Right lobe of liver (tissue), 4 donors: Measurements from ENCODE around the gene FMC1.
A peak's percentile ranks its signal among the peaks of the same experiment; 100 is the strongest.

Source experiments
- POLR2A ChIP-seq: fragments of 450-650 bp; IDR thresholded peaks from one replicate; pipeline ENCODE4 v1.6.1; 2017; ENCODE audit warnings: antibody characterized with exemption, mild to moderate bottlenecking
- TF ChIP-seq, protein P1 (sequence below), 4 donors: fragments of 200-600 bp in 3 of 4; fragments of 450-650 bp in 1 of 4; IDR thresholded peaks; one replicate each; pipeline versions ENCODE4 v1.5.1 to v1.8.0; 2016 to 2022; ENCODE audit warnings: antibody characterized with exemption in 4 of 4, mild to moderate bottlenecking in 2 of 4
- donor health status: DM: no; HTN: no; CAD: no.
- donor health status: DM: no; HTN: no; CAD: no.
- donor health status: DM: no; HTN: yes; CAD: no.

DNA sequence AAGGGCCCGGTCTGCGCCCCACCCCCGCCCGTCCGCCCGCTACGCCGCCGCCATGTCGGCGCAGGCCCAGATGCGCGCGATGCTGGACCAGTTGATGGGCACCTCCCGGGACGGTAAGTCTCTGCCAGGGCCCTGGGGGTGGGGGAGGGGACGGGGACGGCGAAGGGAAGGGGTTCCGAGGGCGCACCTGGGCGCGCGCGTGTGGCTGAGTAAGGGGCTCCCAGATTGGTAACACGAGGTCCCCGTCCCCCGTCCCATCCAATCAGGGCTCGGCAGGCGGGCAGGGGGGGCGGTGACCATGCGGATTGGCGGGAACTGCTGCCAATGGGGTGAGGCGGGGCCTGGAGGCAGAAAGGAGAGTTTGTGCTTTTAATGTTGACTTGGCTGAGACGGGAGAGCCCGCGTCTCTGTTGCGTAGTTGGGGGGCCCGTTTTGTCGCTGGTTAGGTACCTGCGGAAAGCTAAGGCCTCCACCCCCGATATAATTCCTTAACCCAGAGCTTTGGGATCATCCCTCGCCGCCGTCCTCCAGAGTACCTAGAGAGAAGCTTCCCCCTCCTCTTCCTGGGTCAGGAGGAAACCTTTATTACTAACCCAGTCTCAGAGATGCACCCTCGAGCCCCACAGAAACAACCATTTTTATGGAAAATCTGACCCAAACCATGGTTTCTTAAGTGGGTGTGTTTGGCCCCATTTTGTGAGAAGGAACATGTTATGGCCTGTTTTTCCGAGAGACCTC lies 19.2 kb downstream of the FMC1 start:
- TF ChIP-seq, protein P1, sequence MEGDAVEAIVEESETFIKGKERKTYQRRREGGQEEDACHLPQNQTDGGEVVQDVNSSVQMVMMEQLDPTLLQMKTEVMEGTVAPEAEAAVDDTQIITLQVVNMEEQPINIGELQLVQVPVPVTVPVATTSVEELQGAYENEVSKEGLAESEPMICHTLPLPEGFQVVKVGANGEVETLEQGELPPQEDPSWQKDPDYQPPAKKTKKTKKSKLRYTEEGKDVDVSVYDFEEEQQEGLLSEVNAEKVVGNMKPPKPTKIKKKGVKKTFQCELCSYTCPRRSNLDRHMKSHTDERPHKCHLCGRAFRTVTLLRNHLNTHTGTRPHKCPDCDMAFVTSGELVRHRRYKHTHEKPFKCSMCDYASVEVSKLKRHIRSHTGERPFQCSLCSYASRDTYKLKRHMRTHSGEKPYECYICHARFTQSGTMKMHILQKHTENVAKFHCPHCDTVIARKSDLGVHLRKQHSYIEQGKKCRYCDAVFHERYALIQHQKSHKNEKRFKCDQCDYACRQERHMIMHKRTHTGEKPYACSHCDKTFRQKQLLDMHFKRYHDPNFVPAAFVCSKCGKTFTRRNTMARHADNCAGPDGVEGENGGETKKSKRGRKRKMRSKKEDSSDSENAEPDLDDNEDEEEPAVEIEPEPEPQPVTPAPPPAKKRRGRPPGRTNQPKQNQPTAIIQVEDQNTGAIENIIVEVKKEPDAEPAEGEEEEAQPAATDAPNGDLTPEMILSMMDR (IDR thresholded peaks at IDR 0.05), result no peak
- TF ChIP-seq POLR2A, result peak; percentile 18
